ENCODE data around the gene CSK. TPM values are rescaled to one million over a fixed set of nuclear protein-coding genes. Genes with fewer than 3 reads are reported as not detected.

CSK gene
- total and polyA plus RNA-seq, 2 experiments from 2014 or later, result 11.0 to 18.0 TPM

DNA sequence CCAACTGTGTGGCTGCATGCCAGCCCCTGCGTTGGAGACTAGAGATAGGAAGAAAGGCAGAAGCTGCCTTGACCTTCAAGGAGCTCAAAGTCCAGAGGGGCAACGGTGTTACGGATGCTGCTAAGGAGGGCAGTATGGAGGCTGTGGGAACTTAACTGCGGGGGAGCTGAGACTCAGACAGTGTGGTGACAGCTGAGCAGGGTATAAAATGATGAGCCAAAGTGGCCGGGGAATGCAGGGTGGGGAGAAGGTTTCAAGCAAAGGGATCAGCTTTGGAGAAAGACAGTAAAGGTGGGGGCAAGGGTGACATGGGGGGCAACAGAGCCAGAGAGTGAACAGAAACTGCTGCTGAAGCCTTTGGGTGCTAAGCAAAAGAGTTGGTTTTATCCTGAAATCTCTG, 39.5 kb upstream of the CSK start:
- no peak for DNase-seq
- 57 to 61% methylated on average over 5 of the region's 5 CpGs for WGBS, 2 experiments (ENCODE audit: low coverage in 1 of 2, low lambda C conversion rate in 2 of 2, missing lambda C conversion rate in 2 of 2)
- no peak overlapping the region for H2AFZ ChIP-seq
- no peak overlapping the region for H3K4me3 ChIP-seq
- no peaks in the 10 kb centered on the region for H3K9me3 ChIP-seq (ENCODE audit: low read depth)
- TF ChIP-seq EZH2 (IDR thresholded peaks at IDR 0.05; ENCODE audit: insufficient read depth, poor library complexity, severe bottlenecking) (no peak), EZH2phosphoT487 (IDR thresholded peaks at IDR 0.05; ENCODE audit: insufficient read depth, low read depth) (no peak)
- H3K9me2 ChIP-seq (ENCODE audit: insufficient read depth), result no peaks in the 10 kb centered on the region
- no peaks in the 10 kb centered on the region for H4K20me1 ChIP-seq (ENCODE audit: insufficient read depth)
- H3K4me2 ChIP-seq (ENCODE audit: unreplicated experiment), result no peak overlapping the region
- H3K9ac ChIP-seq, result no peak overlapping the region
- H3F3A ChIP-seq (ENCODE audit: insufficient read depth), result no peaks in the 10 kb centered on the region
- H3K27me3 ChIP-seq (replicated peaks; ENCODE audit: insufficient read depth), result no peaks in the 10 kb centered on the region; the same call in 1 of the 2 replicates
- no peaks in the 10 kb centered on the region for H3K36me3 ChIP-seq (ENCODE audit: low read depth)
- H3K27ac ChIP-seq, result no peak overlapping the region
- H3K79me2 ChIP-seq (ENCODE audit: insufficient read depth), result no peaks in the 10 kb centered on the region
- in situ Hi-C loops (cut with MboI), result no loop called here
- H3K4me1 ChIP-seq (ENCODE audit: insufficient read depth), result no peaks in the 10 kb centered on the region

DNA sequence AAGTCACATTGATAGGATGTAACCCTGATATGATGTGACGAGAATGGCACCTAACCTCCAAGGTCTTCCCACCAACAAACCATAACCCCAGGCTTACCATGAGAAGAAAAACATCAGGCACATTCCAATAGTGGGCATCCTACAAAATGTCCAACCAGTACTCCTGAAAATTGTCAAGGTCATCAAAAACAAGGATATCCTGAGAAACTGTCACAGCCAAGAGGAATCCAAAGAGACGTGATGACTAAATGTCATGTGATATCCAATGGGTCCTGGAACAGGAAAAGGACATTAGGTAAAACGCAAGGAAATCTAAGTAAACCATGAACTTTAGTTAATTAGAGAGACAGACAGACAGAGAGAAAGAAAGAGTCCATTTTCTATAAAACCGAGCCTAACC, 35.5 kb upstream of the CSK start:
- no peaks in the 10 kb centered on the region for H3K79me2 ChIP-seq (ENCODE audit: insufficient read depth)
- no peak overlapping the region for H3K9ac ChIP-seq
- no peak overlapping the region for H3K27ac ChIP-seq
- H3F3A ChIP-seq (ENCODE audit: insufficient read depth), result no peaks in the 10 kb centered on the region
- H2AFZ ChIP-seq, result no peak overlapping the region
- no peaks in the 10 kb centered on the region for H4K20me1 ChIP-seq (ENCODE audit: insufficient read depth)
- H3K4me1 ChIP-seq (ENCODE audit: insufficient read depth), result no peaks in the 10 kb centered on the region
- TF ChIP-seq EZH2 (IDR thresholded peaks at IDR 0.05; ENCODE audit: insufficient read depth, poor library complexity, severe bottlenecking) (no peak), EZH2phosphoT487 (IDR thresholded peaks at IDR 0.05; ENCODE audit: insufficient read depth, low read depth) (no peak)
- no peak for DNase-seq
- no peaks in the 10 kb centered on the region for H3K9me3 ChIP-seq (ENCODE audit: low read depth)
- H3K27me3 ChIP-seq (replicated peaks; ENCODE audit: insufficient read depth), result no peaks in the 10 kb centered on the region
- in situ Hi-C loops (cut with MboI), result no loop called here
- H3K4me3 ChIP-seq, result no peak overlapping the region
- no peak overlapping the region for H3K4me2 ChIP-seq (ENCODE audit: unreplicated experiment)
- 81 to 86% methylated on average over 4 of the region's 4 CpGs for WGBS, 2 experiments (ENCODE audit: low coverage in 1 of 2, low lambda C conversion rate in 2 of 2, missing lambda C conversion rate in 2 of 2)
- H3K36me3 ChIP-seq (ENCODE audit: low read depth), result no peaks in the 10 kb centered on the region
- H3K9me2 ChIP-seq (ENCODE audit: insufficient read depth), result no peaks in the 10 kb centered on the region

DNA sequence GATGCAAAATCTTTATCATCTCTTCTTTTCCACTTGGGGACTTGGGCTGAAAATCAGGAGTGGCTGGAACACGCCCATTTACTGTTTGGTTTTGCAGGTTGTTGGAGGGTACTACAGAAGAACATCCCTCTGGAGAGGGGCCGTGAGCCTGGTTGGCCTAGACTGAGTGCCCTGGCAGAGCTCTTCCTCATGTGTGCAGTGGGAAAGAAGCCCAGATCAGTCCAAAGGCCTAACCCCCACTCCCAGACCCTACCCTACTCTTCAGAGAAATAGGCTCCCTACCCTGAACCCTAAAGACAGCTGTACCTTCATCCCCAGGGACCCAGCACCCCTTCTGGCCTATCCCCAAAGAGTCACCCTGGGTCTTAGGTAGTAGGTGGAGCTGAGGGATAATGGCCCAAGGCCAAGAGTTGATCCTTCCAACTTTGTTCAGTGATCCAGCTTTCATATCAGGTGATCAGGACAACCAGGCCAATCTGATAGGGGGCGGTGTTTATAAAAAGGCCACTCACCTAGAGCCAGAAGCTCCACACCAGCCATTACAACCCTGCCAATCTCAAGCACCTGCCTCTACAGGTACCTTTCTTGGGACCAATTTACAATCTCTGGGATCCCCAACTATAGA, 33.4 kb upstream of the CSK start, which contains the start of gene CYP1A2:
Gene CYP1A2 (plus strand): TSS at position 524 of the 625 bp plus-strand sequence. CDS start 894 bp downstream, outside the sequence.
- DNase-seq, result no peak
- in situ Hi-C loops (cut with MboI), result no loop called here
- no peak within 1 kb of the TSS for H3K9ac ChIP-seq
- H3K4me1 ChIP-seq (ENCODE audit: insufficient read depth), result 0 out of 2 replicates have a peak, but pooled peaks cover 3% of the 10 kb centered on the region
- TF ChIP-seq EZH2phosphoT487 (IDR thresholded peaks at IDR 0.05; ENCODE audit: insufficient read depth, low read depth) (no peak), EZH2 (IDR thresholded peaks at IDR 0.05; ENCODE audit: insufficient read depth, poor library complexity, severe bottlenecking) (no peak)
- no peaks in the 10 kb centered on the region for H3K79me2 ChIP-seq (ENCODE audit: insufficient read depth)
- H4K20me1 ChIP-seq (ENCODE audit: insufficient read depth), result no peaks in the 10 kb centered on the region
- no peaks in the 10 kb centered on the region for H3K9me3 ChIP-seq (ENCODE audit: low read depth)
- H3K4me2 ChIP-seq (ENCODE audit: unreplicated experiment), result no peak within 1 kb of the TSS
- no peaks in the 10 kb centered on the region for H3F3A ChIP-seq (ENCODE audit: insufficient read depth)
- 44 to 47% methylated on average over 3 of the region's 3 CpGs for WGBS, 2 experiments (ENCODE audit: low coverage in 1 of 2, low lambda C conversion rate in 2 of 2, missing lambda C conversion rate in 2 of 2)
- no peaks in the 10 kb centered on the region for H3K9me2 ChIP-seq (ENCODE audit: insufficient read depth)
- no peaks in the 10 kb centered on the region for H3K36me3 ChIP-seq (ENCODE audit: low read depth)
- H2AFZ ChIP-seq, result no peak within 1 kb of the TSS
- H3K4me3 ChIP-seq, result no peak within 1 kb of the TSS
- no peak within 1 kb of the TSS for H3K27ac ChIP-seq
- 0 out of 2 replicates have a peak, but pooled peaks cover 1% of the 10 kb centered on the region for H3K27me3 ChIP-seq (replicated peaks; ENCODE audit: insufficient read depth)

DNA sequence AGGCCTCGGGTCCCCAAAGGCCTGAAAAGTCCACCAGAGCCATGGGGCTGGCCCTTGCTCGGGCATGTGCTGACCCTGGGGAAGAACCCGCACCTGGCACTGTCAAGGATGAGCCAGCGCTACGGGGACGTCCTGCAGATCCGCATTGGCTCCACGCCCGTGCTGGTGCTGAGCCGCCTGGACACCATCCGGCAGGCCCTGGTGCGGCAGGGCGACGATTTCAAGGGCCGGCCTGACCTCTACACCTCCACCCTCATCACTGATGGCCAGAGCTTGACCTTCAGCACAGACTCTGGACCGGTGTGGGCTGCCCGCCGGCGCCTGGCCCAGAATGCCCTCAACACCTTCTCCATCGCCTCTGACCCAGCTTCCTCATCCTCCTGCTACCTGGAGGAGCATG, 32.0 kb upstream of the CSK start:
- Histone ChIP-seq H3F3A (ENCODE audit: insufficient read depth) (no peaks in the 10 kb centered on the region), H3K9me3 (ENCODE audit: low read depth) (no peaks in the 10 kb centered on the region), H3K27me3 (replicated peaks; ENCODE audit: insufficient read depth) (0 out of 2 replicates have a peak, but pooled peaks cover 9% of the 10 kb centered on the region), H3K9ac (no peak overlapping the region), H3K27ac (no peak overlapping the region), H4K20me1 (ENCODE audit: insufficient read depth) (no peaks in the 10 kb centered on the region), H3K36me3 (ENCODE audit: low read depth) (no peaks in the 10 kb centered on the region), H3K4me3 (no peak overlapping the region), H3K9me2 (ENCODE audit: insufficient read depth) (no peaks in the 10 kb centered on the region), H3K4me1 (ENCODE audit: insufficient read depth) (0 out of 2 replicates have a peak, but pooled peaks cover 3% of the 10 kb centered on the region), H3K4me2 (ENCODE audit: unreplicated experiment) (no peak overlapping the region), H3K79me2 (ENCODE audit: insufficient read depth) (no peaks in the 10 kb centered on the region), H2AFZ (no peak overlapping the region)
- in situ Hi-C loops (cut with MboI), result no loop called here
- no peak for TF ChIP-seq EZH2phosphoT487 (IDR thresholded peaks at IDR 0.05; ENCODE audit: insufficient read depth, low read depth)
- no peak for TF ChIP-seq EZH2 (IDR thresholded peaks at IDR 0.05; ENCODE audit: insufficient read depth, poor library complexity, severe bottlenecking)
- 72 to 76% methylated on average over 20 of the region's 20 CpGs for WGBS, 2 experiments (ENCODE audit: low coverage in 1 of 2, low lambda C conversion rate in 2 of 2, missing lambda C conversion rate in 2 of 2)
- DNase-seq, result no peak

Data from GM23248 (cell line).